Heart left ventricle (tissue), 13 donors: ENCODE results near the gene KCNS3.

Source experiments
- CTCF ChIP-seq, 12 donors: fragments of 200-600 bp; sonication (generic) in 4 of 12; IDR thresholded peaks; one replicate each; pipeline versions ENCODE4 v1.5.0 to v1.8.0; 2018 to 2022; ENCODE audit warnings: antibody characterized with exemption in 12 of 12, mild to moderate bottlenecking in 5 of 12
- POLR2A ChIP-seq, 2 donors: fragments of 450-650 bp; IDR thresholded peaks; one replicate each; pipeline ENCODE4 v1.6.1; 2017; ENCODE audit warnings: antibody characterized with exemption in 2 of 2, mild to moderate bottlenecking in 2 of 2, moderate library complexity in 2 of 2
- donor health status: ischemic (EF 13 %, LVEDD 7.1; RV severe dilation, severe dysfunction).
- donor health status: DM: no; HTN: yes; CAD: no.
- donor health status: DM: no; HTN: no; CAD: no.
- donor health status: ischemic (EF 25% LVEDD 6.9; RV normal size, moderate dysfunction).
- donor health status: ischemic (EF 25% LVEDD 5.7; RV mildly dilated, moderate dysfunction).
- donor health status: ischemic (EF 35%, LVEDD 5.7; RV mildly dilated, moderate dysfunction).
- donor health status: nonischemic (EF 11% LVEDD 7.7; RV severe dilation, severe dysfunction).
- donor health status: DM: yes; HTN: yes; CAD: no.
- donor health status: PGD.
- donor health status: ischemic (EF 29% LVEDD 5.4; RV normal size, mild dysfunction).
- donor health status: nonischemic (EF 23%, LVEDD 6.1; RV moderate dilation, normal function).

- TF ChIP-seq CTCF (IDR thresholded peaks at IDR 0.05): no peak
- no peak for TF ChIP-seq POLR2A (IDR thresholded peaks at IDR 0.05)
Observed at GRCh38 chr2:17930773-17931172, 52.3 kb downstream of the KCNS3 start.
